Omental fat pad (tissue), 4 donors: ENCODE data around the gene ORC5. TPM values are rescaled to one million over a fixed set of nuclear protein-coding genes. Genes with fewer than 3 reads are reported as not detected.

Experiments used
- ATAC-seq: fragments of 150-250 bp; one replicate; pipeline ENCODE4 v1.9.1; 2016; ENCODE audit warnings: mild to moderate bottlenecking, moderate library complexity; ENCODE audit not compliant: low FRiP score
- DNase-seq: peaks from one replicate; pipeline ENCODE4 v3.0.0-alpha.2; 2019; ENCODE audit warnings: low spot score
- CTCF ChIP-seq, 3 donors: fragments of 450-650 bp; IDR thresholded peaks; one replicate each; pipeline ENCODE4 v1.5.1; 2016 to 2017; ENCODE audit warnings: antibody characterized with exemption in 3 of 3, mild to moderate bottlenecking in 3 of 3, moderate library complexity in 2 of 3
- total RNA-seq, 4 donors: library from RNA; depleted of rRNA; stranded (reverse); fragments of >200 nt; gene quantifications; one replicate each; pipeline ENCODE4 v1.1.0, GENCODE V29; 2016

Gene ORC5
- total RNA-seq, 4 donors from 2014 or later: 9.4 to 19.9 (median 13.1) TPM

- no peak for TF ChIP-seq CTCF (IDR thresholded peaks at IDR 0.05)
- ATAC-seq (no peak), DNase-seq (no peak)
Observed at GRCh38 chr7:104174798-104175197, 33.0 kb downstream of the ORC5 start.

GRCh38 chr7:104162081-104162480, 45.7 kb downstream of the ORC5 start:
- no peak for TF ChIP-seq CTCF (IDR thresholded peaks at IDR 0.05)
- DNase-seq: no peak
- no peak for ATAC-seq

DNA sequence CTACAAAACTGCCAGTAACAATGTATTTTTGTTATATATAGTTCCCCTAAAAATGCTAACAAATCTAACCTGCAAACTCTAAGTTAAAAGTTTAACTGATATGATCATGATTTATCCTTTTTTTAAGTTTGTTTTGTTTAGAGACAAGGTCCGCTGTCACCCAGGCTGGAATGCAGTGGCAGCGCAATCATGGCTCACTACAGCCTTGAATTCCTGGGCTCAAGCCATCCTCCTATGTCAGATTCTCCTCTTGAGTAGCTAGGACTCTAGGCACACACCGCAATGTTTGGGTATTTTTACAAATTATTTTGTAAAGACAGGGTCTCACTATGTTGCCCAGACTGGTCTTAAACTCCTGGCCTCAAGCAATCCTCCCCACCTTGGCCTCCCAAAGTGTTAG, 46.6 kb downstream of the ORC5 start:
- no peak for DNase-seq
- TF ChIP-seq CTCF (IDR thresholded peaks at IDR 0.05): no peak
- ATAC-seq: no peak

DNA sequence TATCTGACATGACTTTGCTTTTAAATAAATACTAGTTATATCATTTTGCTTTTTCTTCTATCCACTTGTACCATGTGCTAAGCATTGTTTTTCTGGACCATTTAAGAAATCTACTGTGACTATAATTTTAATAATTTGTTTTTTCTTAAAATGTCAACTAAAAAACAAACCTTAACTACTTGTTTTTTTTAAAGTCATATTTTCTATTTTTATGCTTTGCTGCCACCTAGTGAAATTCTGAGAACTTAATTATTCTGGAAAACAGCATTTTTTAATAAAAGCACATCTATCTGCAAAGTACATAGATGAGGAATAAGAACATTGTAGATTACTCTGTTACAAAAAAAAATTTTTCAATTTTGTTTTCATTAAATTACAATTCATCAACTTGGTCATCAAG, 47.4 kb downstream of the ORC5 start:
- DNase-seq (no peak), ATAC-seq (no peak)
- no peak for TF ChIP-seq CTCF (IDR thresholded peaks at IDR 0.05)

GRCh38 chr7:104156842-104157277, 51.0 kb downstream of the ORC5 start:
- DNase-seq: no peak
- no peak for TF ChIP-seq CTCF (IDR thresholded peaks at IDR 0.05)
- ATAC-seq: no peak

DNA sequence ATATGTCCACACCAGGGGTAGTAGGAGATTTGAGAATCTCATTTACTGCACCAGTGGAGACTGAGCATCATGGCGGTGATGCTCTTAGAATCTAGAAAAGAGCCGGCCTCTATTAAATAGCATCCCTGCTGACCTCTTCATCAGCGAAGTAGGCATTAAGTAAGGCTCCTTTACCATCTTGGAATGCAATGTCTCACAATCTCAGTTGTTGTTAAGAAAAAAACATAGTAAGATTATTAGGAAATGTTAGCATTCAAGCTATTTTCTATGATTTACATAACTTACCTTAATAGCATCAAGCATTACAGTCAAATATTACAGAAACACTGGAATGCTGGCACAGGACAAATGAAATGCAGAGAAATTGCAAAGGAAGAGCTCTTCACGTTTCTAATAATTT, 54.5 kb downstream of the ORC5 start:
- no peak for TF ChIP-seq CTCF (IDR thresholded peaks at IDR 0.05)
- no peak for DNase-seq
- ATAC-seq: no peak

DNA sequence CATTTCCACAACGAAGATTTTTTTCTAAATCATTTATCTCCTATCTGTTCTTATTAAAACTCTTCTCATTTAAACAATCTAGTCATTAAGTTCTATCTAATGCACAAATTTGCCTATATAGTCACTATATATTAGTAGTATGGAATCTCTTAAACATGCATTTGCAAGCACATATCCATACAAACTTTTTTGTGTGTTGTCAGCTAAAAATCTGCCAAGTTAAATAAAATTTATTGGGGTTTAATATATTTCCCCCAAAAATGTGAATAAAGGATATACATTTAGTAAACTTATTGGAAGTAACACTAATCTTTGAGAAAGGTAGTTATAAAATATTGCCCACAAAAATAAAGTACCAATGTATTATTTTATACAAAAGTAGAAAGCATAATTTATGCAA, 55.3 kb downstream of the ORC5 start:
- ATAC-seq: no peak
- no peak for TF ChIP-seq CTCF (IDR thresholded peaks at IDR 0.05)
- DNase-seq: no peak
